GM19035 (cell line): ENCODE data around the gene ZNF367.

Experiments
- ATAC-seq: cut with Tn5 transposase; IDR thresholded peaks from one replicate; pipeline ENCODE4 v1.9.1; 2021; ENCODE audit not compliant: unreplicated experiment

The ZNF367 gene

GRCh38 chr9:96418083-96418919, at the start of gene ZNF367:
TSS of gene ZNF367 (minus strand) at chr9:96418370. CDS start at chr9:96418032, 338 bp downstream.
- ATAC-seq: peak; percentile 61

- ATAC-seq: no peak
Measured at GRCh38 chr9:96467784-96468183, 49.6 kb upstream of the ZNF367 start.

GRCh38 chr9:96464426-96464825, 46.3 kb upstream of the ZNF367 start:
- no peak for ATAC-seq

- ATAC-seq: no peak
Measured at GRCh38 chr9:96462541-96462940, 44.4 kb upstream of the ZNF367 start.

- ATAC-seq: no peak
Measured at GRCh38 chr9:96461336-96461735, 43.2 kb upstream of the ZNF367 start.

- no peak for ATAC-seq
Measured at GRCh38 chr9:96460882-96461281, 42.7 kb upstream of the ZNF367 start.

GRCh38 chr9:96460470-96460869, 42.3 kb upstream of the ZNF367 start:
- no peak for ATAC-seq

- ATAC-seq: no peak
Measured at GRCh38 chr9:96459268-96460007, 41.3 kb upstream of the ZNF367 start.

GRCh38 chr9:96458226-96458625, 40.1 kb upstream of the ZNF367 start:
- ATAC-seq: no peak

GRCh38 chr9:96457266-96457665, 39.1 kb upstream of the ZNF367 start:
- ATAC-seq: no peak

- no peak for ATAC-seq
Measured at GRCh38 chr9:96453625-96454024, 35.5 kb upstream of the ZNF367 start.

GRCh38 chr9:96450613-96451528, 32.7 kb upstream of the ZNF367 start:
- ATAC-seq: peak; percentile 7

GRCh38 chr9:96449845-96450612, 31.9 kb upstream of the ZNF367 start, which contains the start of gene HABP4:
TSS of gene HABP4 (plus strand) at chr9:96450169. CDS start at chr9:96450280, 111 bp downstream.
- ATAC-seq: peak; percentile 92

GRCh38 chr9:96449523-96449844, 31.3 kb upstream of the ZNF367 start:
- ATAC-seq: peak; percentile 21

GRCh38 chr9:96448546-96449170, 30.5 kb upstream of the ZNF367 start:
- ATAC-seq: no peak

GRCh38 chr9:96447406-96447805, 29.2 kb upstream of the ZNF367 start:
- no peak for ATAC-seq

GRCh38 chr9:96442491-96442890, 24.3 kb upstream of the ZNF367 start:
- ATAC-seq: no peak

- ATAC-seq: no peak
Measured at GRCh38 chr9:96441798-96442445, 23.8 kb upstream of the ZNF367 start.

- ATAC-seq: no peak
Measured at GRCh38 chr9:96440671-96441199, 22.6 kb upstream of the ZNF367 start.
